ENCODE results near the gene LAMA2.

GRCh38 chr6:129351807-129352206 lies 468.9 kb downstream of the LAMA2 start:
- TF ChIP-seq, protein P1, sequence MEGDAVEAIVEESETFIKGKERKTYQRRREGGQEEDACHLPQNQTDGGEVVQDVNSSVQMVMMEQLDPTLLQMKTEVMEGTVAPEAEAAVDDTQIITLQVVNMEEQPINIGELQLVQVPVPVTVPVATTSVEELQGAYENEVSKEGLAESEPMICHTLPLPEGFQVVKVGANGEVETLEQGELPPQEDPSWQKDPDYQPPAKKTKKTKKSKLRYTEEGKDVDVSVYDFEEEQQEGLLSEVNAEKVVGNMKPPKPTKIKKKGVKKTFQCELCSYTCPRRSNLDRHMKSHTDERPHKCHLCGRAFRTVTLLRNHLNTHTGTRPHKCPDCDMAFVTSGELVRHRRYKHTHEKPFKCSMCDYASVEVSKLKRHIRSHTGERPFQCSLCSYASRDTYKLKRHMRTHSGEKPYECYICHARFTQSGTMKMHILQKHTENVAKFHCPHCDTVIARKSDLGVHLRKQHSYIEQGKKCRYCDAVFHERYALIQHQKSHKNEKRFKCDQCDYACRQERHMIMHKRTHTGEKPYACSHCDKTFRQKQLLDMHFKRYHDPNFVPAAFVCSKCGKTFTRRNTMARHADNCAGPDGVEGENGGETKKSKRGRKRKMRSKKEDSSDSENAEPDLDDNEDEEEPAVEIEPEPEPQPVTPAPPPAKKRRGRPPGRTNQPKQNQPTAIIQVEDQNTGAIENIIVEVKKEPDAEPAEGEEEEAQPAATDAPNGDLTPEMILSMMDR (IDR thresholded peaks at IDR 0.05) = no peak
- no peak for TF ChIP-seq POLR2A (IDR thresholded peaks at IDR 0.05)

Data from testis (tissue), 2 donors.